Trophoblast cell (in vitro differentiated cells and primary cell): ENCODE results near the gene CBX4.
A peak's percentile ranks its signal among the peaks of the same experiment; 100 is the strongest.

Experiments
- DNase-seq, 2 donors: peaks; one replicate each; pipeline ENCODE4 v3.0.0-alpha.2; 2016
- H2AFZ ChIP-seq: 2 replicates; pipeline ENCODE4 v1.6.1; 2013; ENCODE audit warnings: low read length, moderate library complexity, mild to moderate bottlenecking; ENCODE audit not compliant: insufficient read depth, poor library complexity
- H2AK5ac ChIP-seq: 2 replicates; pipeline ENCODE4 v1.6.1; 2013; ENCODE audit warnings: mild to moderate bottlenecking, low read length
- H2BK120ac ChIP-seq: 2 replicates; pipeline ENCODE4 v1.6.1; 2013; ENCODE audit warnings: low read length, mild to moderate bottlenecking, moderate library complexity; ENCODE audit not compliant: insufficient read depth, poor library complexity
- H2BK12ac ChIP-seq: 2 replicates; pipeline ENCODE4 v1.6.1; 2013; ENCODE audit warnings: mild to moderate bottlenecking, low read length, moderate library complexity
- H2BK5ac ChIP-seq: 2 replicates; pipeline ENCODE4 v1.6.1; 2013; ENCODE audit warnings: low read length, low read depth, moderate library complexity, mild to moderate bottlenecking; ENCODE audit not compliant: poor library complexity
- H3K14ac ChIP-seq: 2 replicates; pipeline ENCODE4 v1.6.1; 2013; ENCODE audit warnings: mild to moderate bottlenecking, low read length
- H3K18ac ChIP-seq: 2 replicates; pipeline ENCODE4 v1.6.1; 2013; ENCODE audit warnings: mild to moderate bottlenecking, low read length
- H3K23ac ChIP-seq: 2 replicates; pipeline ENCODE4 v1.6.1; 2013; ENCODE audit warnings: low read length
- H3K27ac ChIP-seq: 2 replicates; pipeline ENCODE4 v1.5.1; 2013; ENCODE audit warnings: low read depth, mild to moderate bottlenecking, inconsistent platforms, low read length, moderate library complexity
- H3K27me3 ChIP-seq: 2 replicates; pipeline ENCODE4 v1.6.1; 2013; ENCODE audit warnings: inconsistent platforms, mild to moderate bottlenecking, low read length, moderate library complexity; ENCODE audit not compliant: insufficient read depth
- H3K36me3 ChIP-seq, 2 experiments: 1 replicate in 1 of 2; 2 replicates in 1 of 2; pipeline ENCODE4 v1.6.1; 2013; ENCODE audit warnings: low read length in 2 of 2, mild to moderate bottlenecking in 2 of 2, moderate library complexity in 1 of 2; ENCODE audit not compliant: insufficient read depth in 2 of 2, control insufficient read depth in 1 of 2
- H3K4ac ChIP-seq: 2 replicates; pipeline ENCODE4 v1.6.1; 2013; ENCODE audit warnings: low read depth, mild to moderate bottlenecking, low read length, moderate library complexity
- H3K4me1 ChIP-seq, 2 experiments: 1 replicate in 1 of 2; 2 replicates in 1 of 2; pipeline ENCODE4 v1.6.1; 2013; ENCODE audit warnings: low read length in 2 of 2, mild to moderate bottlenecking in 2 of 2, moderate library complexity in 1 of 2; ENCODE audit not compliant: insufficient read depth in 2 of 2, control insufficient read depth in 1 of 2
- H3K4me2 ChIP-seq: 2 replicates; pipeline ENCODE4 v1.6.1; 2013; ENCODE audit warnings: inconsistent platforms, mild to moderate bottlenecking, low read length, moderate library complexity
- H3K4me3 ChIP-seq: 2 replicates; pipeline ENCODE4 v1.5.1; 2013; ENCODE audit warnings: mild to moderate bottlenecking, low read depth, low read length, inconsistent platforms
- H3K79me1 ChIP-seq: one replicate; pipeline ENCODE4 v1.6.1; 2013; ENCODE audit warnings: low read length
- H3K79me2 ChIP-seq: 2 replicates; pipeline ENCODE4 v1.6.1; 2013; ENCODE audit warnings: low read length, mild to moderate bottlenecking; ENCODE audit not compliant: control insufficient read depth, insufficient read depth, poor library complexity
- H3K9ac ChIP-seq: 2 replicates; pipeline ENCODE4 v1.6.1; 2013; ENCODE audit warnings: mild to moderate bottlenecking, low read length
- H3K9me3 ChIP-seq: 2 replicates; pipeline ENCODE4 v1.6.1; 2013; ENCODE audit warnings: low read depth, mild to moderate bottlenecking, control low read depth, inconsistent platforms, low read length; ENCODE audit not compliant: insufficient read depth
- H4K12ac ChIP-seq: 2 replicates; pipeline ENCODE4 v1.6.1; 2013; ENCODE audit warnings: low read depth, mild to moderate bottlenecking, low read length, moderate library complexity
- H4K8ac ChIP-seq: 2 replicates; pipeline ENCODE4 v1.6.1; 2013; ENCODE audit warnings: low read depth, mild to moderate bottlenecking, low read length, moderate library complexity
- H4K91ac ChIP-seq: one replicate; pipeline ENCODE4 v1.6.1; 2013; ENCODE audit warnings: low read depth, mild to moderate bottlenecking, low read length, moderate library complexity
- WGBS: extraction: QIAGEN DNeasy Blood & Tissue Kit; methylation state at CpG from one replicate; pipeline ENCODE4 v1.1.7; 2013; ENCODE audit warnings: missing lambda C conversion rate; ENCODE audit not compliant: insufficient read length, insufficient coverage; ENCODE audit errors: extremely low coverage; 5-methylcytosine and 5-hydroxymethylcytosine counted together

Gene CBX4

GRCh38 chr17:79791735-79792161 lies 47.5 kb downstream of the CBX4 start:
- no peak overlapping the region for H3K27ac ChIP-seq
- H3K79me2 ChIP-seq = peaks cover 2% of the 10 kb centered on the region
- no peak overlapping the region for H2AFZ ChIP-seq
- peaks cover 7% of the 10 kb centered on the region for H3K79me1 ChIP-seq
- no peak overlapping the region for H3K23ac ChIP-seq
- H2BK120ac ChIP-seq = no peak overlapping the region
- no peak overlapping the region for H2AK5ac ChIP-seq
- no peak overlapping the region for H4K12ac ChIP-seq
- peaks cover 9 to 17% of the 10 kb centered on the region in 2 experiments for H3K4me1 ChIP-seq
- H3K9ac ChIP-seq = no peak overlapping the region
- no peak overlapping the region for H3K18ac ChIP-seq
- no peak overlapping the region for H4K8ac ChIP-seq
- no CpG with 5 or more reads among the region's 26 CpGs for WGBS
- H3K9me3 ChIP-seq = peaks cover 10% of the 10 kb centered on the region
- peaks cover 70% of the 10 kb centered on the region for H3K27me3 ChIP-seq
- H2BK5ac ChIP-seq = no peak overlapping the region
- no peak overlapping the region for H3K4me2 ChIP-seq
- peaks cover 0 to 6% of the 10 kb centered on the region in 2 experiments for H3K36me3 ChIP-seq
- DNase-seq = no peak
- H4K91ac ChIP-seq = no peak overlapping the region
- no peak overlapping the region for H3K4me3 ChIP-seq
- no peak overlapping the region for H3K4ac ChIP-seq
- H2BK12ac ChIP-seq = no peak overlapping the region
- H3K14ac ChIP-seq = no peak overlapping the region

- Histone ChIP-seq H4K8ac (no peak overlapping the region), H3K4me1 (peaks cover 6 to 13% of the 10 kb centered on the region in 2 experiments), H2AK5ac (no peak overlapping the region), H3K79me2 (no peaks in the 10 kb centered on the region), H2BK120ac (no peak overlapping the region), H2BK5ac (no peak overlapping the region), H3K4ac (no peak overlapping the region), H3K27me3 (peaks cover 69% of the 10 kb centered on the region), H3K4me2 (no peak overlapping the region), H4K12ac (no peak overlapping the region), H3K79me1 (peaks cover 5% of the 10 kb centered on the region), H3K18ac (no peak overlapping the region), H3K36me3 (peaks cover 0 to 6% of the 10 kb centered on the region in 2 experiments), H3K4me3 (no peak overlapping the region), H3K9me3 (peaks cover 10% of the 10 kb centered on the region), H2BK12ac (no peak overlapping the region), H3K14ac (no peak overlapping the region), H4K91ac (no peak overlapping the region), H2AFZ (no peak overlapping the region), H3K27ac (no peak overlapping the region), H3K9ac (no peak overlapping the region), H3K23ac (no peak overlapping the region)
- no peak for DNase-seq
- WGBS = no CpG with 5 or more reads among the region's 68 CpGs
Observed at GRCh38 chr17:79790805-79791734, 48.2 kb downstream of the CBX4 start.

- peaks cover 6 to 7% of the 10 kb centered on the region in 2 experiments for H3K36me3 ChIP-seq
- peak in 1 of 2 donors; percentile 27 for DNase-seq
- no CpG with 5 or more reads among the region's 74 CpGs for WGBS
- no peak overlapping the region for H2AK5ac ChIP-seq
- H3K27me3 ChIP-seq = peaks cover 62% of the 10 kb centered on the region
- peak overlapping the region; percentile 77 for H2AFZ ChIP-seq
- no peak overlapping the region for H3K4ac ChIP-seq
- H4K12ac ChIP-seq = no peak overlapping the region
- peaks cover 5% of the 10 kb centered on the region for H3K79me1 ChIP-seq
- H3K79me2 ChIP-seq = no peaks in the 10 kb centered on the region
- H4K8ac ChIP-seq = peak overlapping the region; percentile 9
- H3K23ac ChIP-seq = no peak overlapping the region
- H3K4me2 ChIP-seq = peak overlapping the region; percentile 49
- no peak overlapping the region for H3K4me3 ChIP-seq
- H3K9ac ChIP-seq = no peak overlapping the region
- H4K91ac ChIP-seq = no peak overlapping the region
- H3K14ac ChIP-seq = no peak overlapping the region
- H2BK120ac ChIP-seq = no peak overlapping the region
- no peak overlapping the region for H2BK5ac ChIP-seq
- H3K18ac ChIP-seq = no peak overlapping the region
- peaks cover 6 to 13% of the 10 kb centered on the region in 2 experiments for H3K4me1 ChIP-seq
- no peak overlapping the region for H2BK12ac ChIP-seq
- H3K9me3 ChIP-seq = peaks cover 10% of the 10 kb centered on the region
- H3K27ac ChIP-seq = no peak overlapping the region
Observed at GRCh38 chr17:79789943-79790804, 49.1 kb downstream of the CBX4 start.
